HepG2 (cell line): ENCODE measurements around the gene CRIM1. TPM values are rescaled to one million over a fixed set of nuclear protein-coding genes. Genes with fewer than 3 reads are reported as not detected.
A peak's percentile ranks its signal among the peaks of the same experiment; 100 is the strongest.

ENCODE experiments used
- ATF7-NPFF ChIP-seq: sonication (generic); formaldehyde crosslinking; IDR thresholded peaks from 2 replicates; pipeline ENCODE4 v1.8.1; 2023; ENCODE audit warnings: mild to moderate bottlenecking, low read depth, missing genetic modification reagents, moderate library complexity
- DNMT1 ChIP-seq: sonication (generic); formaldehyde crosslinking; IDR thresholded peaks from 2 replicates; pipeline ENCODE4 v1.5.1; 2020; ENCODE audit warnings: mild to moderate bottlenecking, missing genetic modification reagents
- EED ChIP-seq: sonication (generic); formaldehyde crosslinking; IDR thresholded peaks from 2 replicates; pipeline ENCODE4 v1.5.0; 2020; ENCODE audit warnings: mild to moderate bottlenecking, missing genetic modification reagents
- IRF2 ChIP-seq: IDR thresholded peaks from 2 replicates; pipeline ENCODE4 v1.6.1; 2018; ENCODE audit warnings: missing genetic modification reagents, missing compliant biosample characterization
- KDM5A ChIP-seq: fragments of 200-600 bp; sonication (generic); IDR thresholded peaks from 2 replicates; pipeline ENCODE4 v1.7.0; 2018; ENCODE audit warnings: antibody characterized with exemption, mild to moderate bottlenecking, low read length, borderline replicate concordance
- MAZ ChIP-seq, 2 experiments: sonication (generic) in 1 of 2; formaldehyde crosslinking in 1 of 2; IDR thresholded peaks; 2 replicates each; pipeline versions ENCODE4 v1.5.0 to v1.6.1; 2012 to 2020; ENCODE audit warnings: low read depth in 2 of 2, mild to moderate bottlenecking in 2 of 2, borderline replicate concordance in 1 of 2, improper control_type of control experiment in 1 of 2, low read length in 1 of 2, missing genetic modification reagents in 1 of 2, moderate library complexity in 1 of 2
- MIXL1 ChIP-seq: IDR thresholded peaks from 2 replicates; pipeline ENCODE4 v1.6.1; 2016
- MXI1 ChIP-seq: IDR thresholded peaks from 3 replicates; pipeline ENCODE4 v1.6.1; 2012; ENCODE audit warnings: low read depth, low read length, inconsistent platforms, borderline replicate concordance
- PHF21A ChIP-seq: sonication (generic); formaldehyde crosslinking; IDR thresholded peaks from 2 replicates; pipeline ENCODE4 v1.5.0; 2020; ENCODE audit warnings: mild to moderate bottlenecking, missing genetic modification reagents
- SAFB2 ChIP-seq: sonication (generic); formaldehyde crosslinking; IDR thresholded peaks from 2 replicates; pipeline ENCODE4 v1.5.1; 2020; ENCODE audit warnings: missing genetic modification reagents, low read depth, mild to moderate bottlenecking, borderline replicate concordance
- TBX2 ChIP-seq: sonication (generic); formaldehyde crosslinking; IDR thresholded peaks from 2 replicates; pipeline ENCODE4 v1.5.0; 2020; ENCODE audit warnings: missing genetic modification reagents, mild to moderate bottlenecking, borderline replicate concordance
- TEAD3 ChIP-seq: optimal IDR thresholded peaks from 2 replicates; pipeline ENCODE3; 2016; ENCODE audit warnings: borderline replicate concordance
- ZBTB42 ChIP-seq: sonication (generic); formaldehyde crosslinking; IDR thresholded peaks from 2 replicates; pipeline ENCODE4 v1.5.0; 2020; ENCODE audit warnings: mild to moderate bottlenecking, missing genetic modification reagents
- ZNF124 ChIP-seq: sonication (generic); formaldehyde crosslinking; IDR thresholded peaks from 2 replicates; pipeline ENCODE4 v1.4.0; 2020; ENCODE audit warnings: missing genetic modification reagents
- ZNF451 ChIP-seq: sonication (generic); formaldehyde crosslinking; IDR thresholded peaks from 2 replicates; pipeline ENCODE4 v1.5.0; 2020; ENCODE audit warnings: mild to moderate bottlenecking, missing genetic modification reagents
- ZNF75D ChIP-seq: sonication (generic); formaldehyde crosslinking; IDR thresholded peaks from 2 replicates; pipeline ENCODE4 v1.8.1; 2023; ENCODE audit warnings: missing genetic modification reagents, mild to moderate bottlenecking, borderline replicate concordance
- polyA plus RNA-seq, 8 experiments: library from polyadenylated mRNA; depleted of rRNA in 3 of 8; stranded (reverse) in 7 of 8; unstranded in 1 of 8; fragments of >200 nt; fragmentation: Illumina TruSeq in 4 of 8; extraction: Trizol in 4 of 8; gene quantifications; 2 replicates each; pipeline versions ENCODE4 v1.2.1 to v1.2.3, GENCODE V29; 2011 to 2016; ENCODE audit warnings: low read depth in 4 of 8, missing spikeins in 1 of 8, mixed read lengths in 1 of 8; ENCODE audit not compliant: insufficient read depth in 1 of 8
- total RNA-seq, 5 experiments: library from RNA; depleted of rRNA; stranded (reverse); fragments of >200 nt; fragmentation: Illumina TruSeq; extraction: Trizol; gene quantifications; 2 replicates each; pipeline ENCODE4 v1.2.3, GENCODE V29; 2016; ENCODE audit warnings: low read depth in 1 of 5
- TF ChIP-seq, protein P1 (sequence below): sonication (generic); formaldehyde crosslinking; IDR thresholded peaks from 2 replicates; pipeline ENCODE4 v1.5.1; 2020; ENCODE audit warnings: missing genetic modification reagents, mild to moderate bottlenecking, borderline replicate concordance
- TF ChIP-seq, protein P2 (sequence below): sonication (generic); formaldehyde crosslinking; IDR thresholded peaks from 2 replicates; pipeline ENCODE4 v1.4.0; 2020; ENCODE audit warnings: mild to moderate bottlenecking, low read depth, missing genetic modification reagents
- TF ChIP-seq, protein P3 (sequence below): IDR thresholded peaks from 2 replicates; pipeline ENCODE4 v1.6.1; 2016; ENCODE audit warnings: missing compliant biosample characterization, missing genetic modification reagents, borderline replicate concordance
- TF ChIP-seq, protein P4 (sequence below): sonication (generic); formaldehyde crosslinking; IDR thresholded peaks from 2 replicates; pipeline ENCODE4 v1.5.0; 2020; ENCODE audit warnings: mild to moderate bottlenecking, missing genetic modification reagents
- TF ChIP-seq, protein P5 (sequence below): sonication (generic); formaldehyde crosslinking; IDR thresholded peaks from 2 replicates; pipeline ENCODE4 v1.8.0; 2022; ENCODE audit warnings: mild to moderate bottlenecking, missing genetic modification reagents, moderate library complexity
- TF ChIP-seq, protein P6 (sequence below): sonication (generic); formaldehyde crosslinking; IDR thresholded peaks from 2 replicates; pipeline ENCODE4 v1.4.0; 2020; ENCODE audit warnings: missing genetic modification reagents

CRIM1 gene
- total and polyA plus RNA-seq, 2 of the 13 experiments (the other 11 are each of a cell fraction or from before 2014, with no cell fraction given): 39.1 to 69.9 TPM

DNA sequence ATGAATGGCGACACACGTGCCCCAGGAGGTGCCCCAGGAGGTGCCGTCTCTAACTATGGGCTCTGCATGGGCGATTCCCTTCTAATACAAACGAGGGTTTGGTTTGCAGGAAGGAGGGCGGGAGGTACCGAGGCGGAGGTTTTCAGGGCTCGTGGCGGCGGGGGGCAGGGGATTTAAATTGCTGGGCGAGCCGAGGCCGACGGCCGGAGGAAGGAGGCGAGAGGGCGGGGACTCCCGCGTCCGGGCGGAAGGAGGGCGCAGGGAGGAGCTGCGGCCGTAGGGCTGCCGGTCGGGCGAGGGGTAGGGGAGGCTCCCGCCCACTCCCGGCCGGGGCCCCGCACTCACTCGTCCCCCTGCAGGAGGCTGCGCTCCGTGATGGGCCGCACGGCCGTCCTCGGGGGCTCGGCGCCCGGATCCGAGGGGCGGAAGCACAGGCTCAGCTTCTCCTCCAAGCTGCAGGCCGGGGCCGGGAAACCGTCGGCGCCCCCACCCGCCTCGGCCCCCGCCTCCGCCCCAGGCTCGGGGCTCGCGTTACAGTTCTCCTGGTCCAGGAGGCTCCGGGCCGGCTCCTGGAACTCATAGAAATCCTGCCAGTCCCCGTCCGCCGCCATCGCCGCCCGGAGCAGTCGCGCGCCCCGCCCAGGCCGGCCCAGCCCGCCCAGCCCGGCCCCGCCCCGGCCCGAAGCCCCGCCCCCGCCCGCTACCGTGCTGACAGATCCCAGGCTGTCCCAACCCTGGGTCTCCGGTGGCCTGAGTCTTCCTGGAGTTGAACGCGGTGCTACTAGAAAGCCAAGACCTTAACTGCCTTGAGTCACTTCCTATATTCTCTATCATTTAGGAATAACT is 242.2 kb downstream of the CRIM1 start, which contains the start of gene FEZ2 (continued):
- TF ChIP-seq TEAD3 (CRISPR knock-in tag) (peak; percentile 45), ZNF124 (peak; percentile 70; the same call in 1 of the 2 replicates), KDM5A (no peak), TBX2 (peak; percentile 64), ATF7-NPFF (CRISPR knock-in tag) (no peak), PHF21A (CRISPR knock-in tag) (peak; percentile 5; the same call in 1 of the 2 replicates), MIXL1 (CRISPR knock-in tag) (no peak), MAZ (IDR thresholded peaks at IDR 0.05; ENCODE audit: borderline replicate concordance, low read depth, low read length) (0 out of 2 replicates have a peak, but pooled peaks have one; percentile 27), MAZ (CRISPR knock-in tag; IDR thresholded peaks at IDR 0.05; ENCODE audit: low read depth) (peak; percentile 70), ZBTB42 (CRISPR knock-in tag) (no peak), ZNF75D (CRISPR knock-in tag) (no peak), DNMT1 (CRISPR knock-in tag) (no peak), SAFB2 (peak; percentile 48; the same call in 1 of the 2 replicates), IRF2 (CRISPR knock-in tag) (no peak), EED (CRISPR knock-in tag) (peak; percentile 85), ZNF451 (CRISPR knock-in tag) (peak; percentile 57; the same call in 1 of the 2 replicates), MXI1 (peak; percentile 45; the same call in 1 of the 3 replicates)
- TF ChIP-seq, protein P1, sequence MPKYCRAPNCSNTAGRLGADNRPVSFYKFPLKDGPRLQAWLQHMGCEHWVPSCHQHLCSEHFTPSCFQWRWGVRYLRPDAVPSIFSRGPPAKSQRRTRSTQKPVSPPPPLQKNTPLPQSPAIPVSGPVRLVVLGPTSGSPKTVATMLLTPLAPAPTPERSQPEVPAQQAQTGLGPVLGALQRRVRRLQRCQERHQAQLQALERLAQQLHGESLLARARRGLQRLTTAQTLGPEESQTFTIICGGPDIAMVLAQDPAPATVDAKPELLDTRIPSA (CRISPR knock-in tag): 0 out of 2 replicates have a peak, but pooled peaks have one; percentile 39
- TF ChIP-seq, protein P2, sequence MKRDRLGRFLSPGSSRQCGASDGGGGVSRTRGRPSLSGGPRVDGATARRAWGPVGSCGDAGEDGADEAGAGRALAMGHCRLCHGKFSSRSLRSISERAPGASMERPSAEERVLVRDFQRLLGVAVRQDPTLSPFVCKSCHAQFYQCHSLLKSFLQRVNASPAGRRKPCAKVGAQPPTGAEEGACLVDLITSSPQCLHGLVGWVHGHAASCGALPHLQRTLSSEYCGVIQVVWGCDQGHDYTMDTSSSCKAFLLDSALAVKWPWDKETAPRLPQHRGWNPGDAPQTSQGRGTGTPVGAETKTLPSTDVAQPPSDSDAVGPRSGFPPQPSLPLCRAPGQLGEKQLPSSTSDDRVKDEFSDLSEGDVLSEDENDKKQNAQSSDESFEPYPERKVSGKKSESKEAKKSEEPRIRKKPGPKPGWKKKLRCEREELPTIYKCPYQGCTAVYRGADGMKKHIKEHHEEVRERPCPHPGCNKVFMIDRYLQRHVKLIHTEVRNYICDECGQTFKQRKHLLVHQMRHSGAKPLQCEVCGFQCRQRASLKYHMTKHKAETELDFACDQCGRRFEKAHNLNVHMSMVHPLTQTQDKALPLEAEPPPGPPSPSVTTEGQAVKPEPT (CRISPR knock-in tag): no peak
- TF ChIP-seq, protein P3, sequence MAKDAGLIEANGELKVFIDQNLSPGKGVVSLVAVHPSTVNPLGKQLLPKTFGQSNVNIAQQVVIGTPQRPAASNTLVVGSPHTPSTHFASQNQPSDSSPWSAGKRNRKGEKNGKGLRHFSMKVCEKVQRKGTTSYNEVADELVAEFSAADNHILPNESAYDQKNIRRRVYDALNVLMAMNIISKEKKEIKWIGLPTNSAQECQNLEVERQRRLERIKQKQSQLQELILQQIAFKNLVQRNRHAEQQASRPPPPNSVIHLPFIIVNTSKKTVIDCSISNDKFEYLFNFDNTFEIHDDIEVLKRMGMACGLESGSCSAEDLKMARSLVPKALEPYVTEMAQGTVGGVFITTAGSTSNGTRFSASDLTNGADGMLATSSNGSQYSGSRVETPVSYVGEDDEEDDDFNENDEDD (CRISPR knock-in tag): peak; percentile 78
- TF ChIP-seq, protein P4, sequence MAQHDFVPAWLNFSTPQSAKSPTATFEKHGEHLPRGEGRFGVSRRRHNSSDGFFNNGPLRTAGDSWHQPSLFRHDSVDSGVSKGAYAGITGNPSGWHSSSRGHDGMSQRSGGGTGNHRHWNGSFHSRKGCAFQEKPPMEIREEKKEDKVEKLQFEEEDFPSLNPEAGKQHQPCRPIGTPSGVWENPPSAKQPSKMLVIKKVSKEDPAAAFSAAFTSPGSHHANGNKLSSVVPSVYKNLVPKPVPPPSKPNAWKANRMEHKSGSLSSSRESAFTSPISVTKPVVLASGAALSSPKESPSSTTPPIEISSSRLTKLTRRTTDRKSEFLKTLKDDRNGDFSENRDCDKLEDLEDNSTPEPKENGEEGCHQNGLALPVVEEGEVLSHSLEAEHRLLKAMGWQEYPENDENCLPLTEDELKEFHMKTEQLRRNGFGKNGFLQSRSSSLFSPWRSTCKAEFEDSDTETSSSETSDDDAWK (CRISPR knock-in tag): no peak
- TF ChIP-seq, protein P5, sequence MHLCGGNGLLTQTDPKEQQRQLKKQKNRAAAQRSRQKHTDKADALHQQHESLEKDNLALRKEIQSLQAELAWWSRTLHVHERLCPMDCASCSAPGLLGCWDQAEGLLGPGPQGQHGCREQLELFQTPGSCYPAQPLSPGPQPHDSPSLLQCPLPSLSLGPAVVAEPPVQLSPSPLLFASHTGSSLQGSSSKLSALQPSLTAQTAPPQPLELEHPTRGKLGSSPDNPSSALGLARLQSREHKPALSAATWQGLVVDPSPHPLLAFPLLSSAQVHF: no peak
- TF ChIP-seq, protein P6, sequence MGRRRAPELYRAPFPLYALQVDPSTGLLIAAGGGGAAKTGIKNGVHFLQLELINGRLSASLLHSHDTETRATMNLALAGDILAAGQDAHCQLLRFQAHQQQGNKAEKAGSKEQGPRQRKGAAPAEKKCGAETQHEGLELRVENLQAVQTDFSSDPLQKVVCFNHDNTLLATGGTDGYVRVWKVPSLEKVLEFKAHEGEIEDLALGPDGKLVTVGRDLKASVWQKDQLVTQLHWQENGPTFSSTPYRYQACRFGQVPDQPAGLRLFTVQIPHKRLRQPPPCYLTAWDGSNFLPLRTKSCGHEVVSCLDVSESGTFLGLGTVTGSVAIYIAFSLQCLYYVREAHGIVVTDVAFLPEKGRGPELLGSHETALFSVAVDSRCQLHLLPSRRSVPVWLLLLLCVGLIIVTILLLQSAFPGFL (CRISPR knock-in tag): no peak
